Ovary (tissue), 9 donors: ENCODE results near the gene TPSB2. TPM values are rescaled to one million over a fixed set of nuclear protein-coding genes. Genes with fewer than 3 reads are reported as not detected.

Source experiments
- DNase-seq, 5 donors: peaks; one replicate each; pipeline ENCODE4 v3.0.0-alpha.2; 2019 to 2020
- H3K27ac ChIP-seq, 2 donors: fragments of 200-600 bp; one replicate each; pipeline versions ENCODE4 v1.5.1 to v1.8.0; 2019 to 2022
- H3K27me3 ChIP-seq: fragments of 200-600 bp; one replicate; pipeline ENCODE4 v1.8.0; 2022
- H3K36me3 ChIP-seq: fragments of 200-600 bp; sonication (generic); one replicate; pipeline ENCODE4 v1.5.1; 2019
- H3K4me1 ChIP-seq: one replicate; pipeline ENCODE4 v1.8.1; 2013; ENCODE audit warnings: mild to moderate bottlenecking, moderate library complexity; ENCODE audit not compliant: insufficient read depth
- H3K4me3 ChIP-seq: fragments of 200-600 bp; sonication (generic); one replicate; pipeline ENCODE4 v1.5.1; 2017
- H3K9me3 ChIP-seq, 2 donors: fragments of 200-600 bp in 1 of 2; sonication (generic) in 1 of 2; one replicate each; pipeline versions ENCODE4 v1.5.1 to v1.8.1; 2013 to 2019; ENCODE audit warnings: mild to moderate bottlenecking in 1 of 2, moderate library complexity in 1 of 2
- EP300 ChIP-seq: sonication (generic); formaldehyde crosslinking; IDR thresholded peaks from one replicate; pipeline ENCODE4 v1.6.1; 2017; ENCODE audit warnings: antibody characterized with exemption
- POLR2A ChIP-seq: fragments of 450-650 bp; IDR thresholded peaks from one replicate; pipeline ENCODE4 v1.6.1; 2017; ENCODE audit warnings: antibody characterized with exemption, mild to moderate bottlenecking, moderate library complexity
- WGBS, 3 donors: extraction: QIAGEN DNeasy Blood & Tissue Kit in 1 of 3; methylation state at CpG; one replicate each; pipeline versions ENCODE4 v1.1.5 to v1.1.7; 2013 to 2017; 5-methylcytosine and 5-hydroxymethylcytosine counted together
- intact Hi-C, 4 donors: fragments of 100-400 bp; cut with DNase I; formaldehyde crosslinking; loops; one replicate each; pipeline versions ENCODE4 v1.11.0 to v1.15.1; 2022 to 2023
- polyA plus RNA-seq, 2 donors: library from polyadenylated mRNA; stranded (reverse); fragments of 200-250 nt in 1 of 2; fragments of 350-450 nt in 1 of 2; fragmentation: Illumina TruSeq in 1 of 2; extraction: RNeasy Lipid Tissue Mini Kit (QIAGEN cat#74804) in 1 of 2; gene quantifications; one replicate each; pipeline ENCODE4 v1.2.3, GENCODE V29; 2013 to 2014
- total RNA-seq, 7 donors: library from RNA; depleted of rRNA in 2 of 7; stranded (reverse); fragments of >200 nt in 2 of 7; fragmentation: NEBNext Ultra II Directional in 3 of 7; extraction: Animal tissue kit (Norgen Biotek cat#: 25700) in 3 of 7; gene quantifications; one replicate each; pipeline versions ENCODE4 v1.1.0 to v1.2.4, GENCODE V29; 2016 to 2023
- TF ChIP-seq, protein P1 (sequence below), 3 donors: fragments of 450-650 bp in 2 of 3; fragments of 200-600 bp in 1 of 3; IDR thresholded peaks; one replicate each; pipeline versions ENCODE4 v1.5.1 to v1.8.0; 2016 to 2022; ENCODE audit warnings: antibody characterized with exemption in 3 of 3, mild to moderate bottlenecking in 1 of 3
- donor health status: DM: no; HTN: no; CAD: no; lungs with moderate emphysema.
- donor health status: DM: no; HTN: no; CAD: no.
- donor health status: Bipolar disorder and iron deficiency.
- donor health status: DM: yes; HTN: yes; CAD: no.
- donor health status: DM: no; HTN: no; CAD: no.
- donor health status: DM: yes; HTN: yes; CAD: no.

TPSB2 gene
- total and polyA plus RNA-seq, 9 donors: 1.0 to 17.3 (median 4.4) TPM; not detected in 3

GRCh38 chr16:1216296-1216619 lies 13.7 kb downstream of the TPSB2 start:
- no peaks in the 10 kb centered on the region for H3K9me3 ChIP-seq
- intact Hi-C loops: no loop called here
- 85 to 91% (median 88%) methylated on average over 12 of the region's 12 CpGs for WGBS, 3 donors

DNA sequence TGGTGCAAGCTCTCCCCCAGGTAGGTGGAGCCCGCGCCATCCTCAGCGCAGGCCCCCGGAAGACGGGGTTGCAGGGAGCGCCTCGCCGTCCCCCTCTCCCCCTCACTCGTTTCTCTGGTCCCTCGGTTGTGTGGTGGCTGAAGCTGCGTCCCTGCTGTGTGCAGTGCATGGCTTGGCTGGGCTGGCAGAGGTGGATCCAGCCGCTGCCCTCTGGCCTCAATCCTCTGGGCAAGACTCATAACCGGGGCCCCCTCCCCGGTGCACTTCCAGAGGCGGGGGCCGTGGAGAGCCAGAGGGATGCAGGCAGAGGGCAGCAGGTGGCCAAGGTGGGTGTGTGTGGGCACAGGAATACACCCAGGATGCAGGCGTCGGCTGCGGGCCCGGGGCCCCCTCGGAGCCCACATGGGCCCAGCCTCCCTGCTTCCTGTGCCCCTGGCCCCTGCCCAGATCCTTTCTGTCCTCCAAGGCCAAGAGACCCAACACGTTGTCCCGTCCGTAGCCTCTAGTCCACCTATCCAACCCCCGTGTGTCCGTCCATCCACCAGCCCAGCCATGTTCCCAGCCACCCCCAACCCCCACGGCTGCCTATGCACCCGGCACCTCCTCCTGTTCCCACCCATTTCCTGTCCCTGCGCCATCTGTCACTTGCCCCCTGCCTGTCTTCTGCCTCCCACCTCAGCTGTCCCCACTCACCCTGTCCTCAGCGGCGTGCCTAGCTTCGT lies 14.2 kb downstream of the TPSB2 start:
- Histone ChIP-seq H3K27ac (no peak overlapping the region), H3K4me3 (no peak overlapping the region), H3K27me3 (no peaks in the 10 kb centered on the region), H3K9me3 (no peaks in the 10 kb centered on the region), H3K36me3 (no peaks in the 10 kb centered on the region), H3K4me1 (no peaks in the 10 kb centered on the region)
- intact Hi-C loops: no loop called here
- 78 to 81% (median 79%) methylated on average over 32 of the region's 32 CpGs for whole genome bisulfite sequencing, 3 donors
- no peak for TF ChIP-seq EP300
- TF ChIP-seq POLR2A: no peak
- TF ChIP-seq, protein P1, sequence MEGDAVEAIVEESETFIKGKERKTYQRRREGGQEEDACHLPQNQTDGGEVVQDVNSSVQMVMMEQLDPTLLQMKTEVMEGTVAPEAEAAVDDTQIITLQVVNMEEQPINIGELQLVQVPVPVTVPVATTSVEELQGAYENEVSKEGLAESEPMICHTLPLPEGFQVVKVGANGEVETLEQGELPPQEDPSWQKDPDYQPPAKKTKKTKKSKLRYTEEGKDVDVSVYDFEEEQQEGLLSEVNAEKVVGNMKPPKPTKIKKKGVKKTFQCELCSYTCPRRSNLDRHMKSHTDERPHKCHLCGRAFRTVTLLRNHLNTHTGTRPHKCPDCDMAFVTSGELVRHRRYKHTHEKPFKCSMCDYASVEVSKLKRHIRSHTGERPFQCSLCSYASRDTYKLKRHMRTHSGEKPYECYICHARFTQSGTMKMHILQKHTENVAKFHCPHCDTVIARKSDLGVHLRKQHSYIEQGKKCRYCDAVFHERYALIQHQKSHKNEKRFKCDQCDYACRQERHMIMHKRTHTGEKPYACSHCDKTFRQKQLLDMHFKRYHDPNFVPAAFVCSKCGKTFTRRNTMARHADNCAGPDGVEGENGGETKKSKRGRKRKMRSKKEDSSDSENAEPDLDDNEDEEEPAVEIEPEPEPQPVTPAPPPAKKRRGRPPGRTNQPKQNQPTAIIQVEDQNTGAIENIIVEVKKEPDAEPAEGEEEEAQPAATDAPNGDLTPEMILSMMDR (IDR thresholded peaks at IDR 0.05): no peak
- no peak for DNase-seq

More at GRCh38 chr16:1216296-1216619, 13.7 kb downstream of the TPSB2 start:
- Histone ChIP-seq H3K4me1 (no peaks in the 10 kb centered on the region), H3K4me3 (no peak overlapping the region), H3K36me3 (no peaks in the 10 kb centered on the region), H3K27me3 (no peaks in the 10 kb centered on the region), H3K27ac (no peak overlapping the region)
- TF ChIP-seq, protein P1 (IDR thresholded peaks at IDR 0.05): no peak
- TF ChIP-seq EP300 (no peak), POLR2A (no peak)
- DNase-seq: no peak

- no peaks in the 10 kb centered on the region for H3K4me1 ChIP-seq
- 82 to 84% (median 84%) methylated on average over 16 of the region's 16 CpGs for WGBS, 3 donors
- intact Hi-C loops: no loop called here
- H3K27ac ChIP-seq: no peak overlapping the region
- no peaks in the 10 kb centered on the region for H3K27me3 ChIP-seq
- H3K36me3 ChIP-seq: no peaks in the 10 kb centered on the region
- no peak for TF ChIP-seq POLR2A
- no peak for TF ChIP-seq EP300
- TF ChIP-seq, protein P1 (IDR thresholded peaks at IDR 0.05): no peak
- no peak for DNase-seq
- H3K4me3 ChIP-seq: no peak overlapping the region
- H3K9me3 ChIP-seq: no peaks in the 10 kb centered on the region
These were observed 15.3 kb downstream of the TPSB2 start for GRCh38 chr16:1214719-1215118.

DNA sequence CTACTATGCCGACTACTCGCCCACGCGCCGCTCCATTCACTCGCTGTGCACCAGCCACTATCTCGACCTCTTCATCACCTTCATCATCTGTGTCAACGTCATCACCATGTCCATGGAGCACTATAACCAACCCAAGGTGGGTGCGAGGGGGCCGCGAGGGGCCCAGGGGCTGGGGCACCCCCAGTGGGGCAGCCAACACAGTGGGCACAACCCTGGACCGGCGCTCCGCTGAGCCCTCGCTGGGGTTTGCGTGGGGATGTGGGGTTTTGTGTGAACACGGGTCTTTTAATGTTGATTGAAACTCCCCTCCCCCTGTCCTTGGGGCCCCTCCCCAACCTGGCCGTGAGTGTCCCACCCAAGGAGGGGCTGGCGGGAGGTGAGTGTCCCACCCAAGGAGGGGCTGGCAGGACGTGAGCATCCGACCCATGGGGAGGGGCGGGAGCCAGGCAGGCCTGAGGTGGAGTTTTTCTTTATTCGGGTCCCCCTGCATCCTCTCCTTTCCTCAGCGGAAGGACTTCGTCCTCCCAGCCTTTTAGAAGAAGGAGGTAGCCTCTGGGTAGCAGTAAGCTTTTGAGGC lies 16.1 kb downstream of the TPSB2 start:
- Histone ChIP-seq H3K4me3 (no peak overlapping the region), H3K36me3 (no peaks in the 10 kb centered on the region), H3K9me3 (no peaks in the 10 kb centered on the region), H3K27me3 (no peaks in the 10 kb centered on the region), H3K4me1 (no peaks in the 10 kb centered on the region), H3K27ac (no peak overlapping the region)
- DNase-seq: no peak
- WGBS, 3 donors: 80 to 82% (median 81%) methylated on average over 25 of the region's 25 CpGs
- TF ChIP-seq EP300: no peak
- TF ChIP-seq POLR2A: no peak
- TF ChIP-seq, protein P1 (IDR thresholded peaks at IDR 0.05): no peak
- intact Hi-C loops: no loop called here
